ENCODE data around the gene WDHD1.
"Not testable (repeated sequence)": the region's sequence is repeated elsewhere in the genome, so short reads cannot be mapped to it uniquely, and the experiment has no call there.

DNA sequence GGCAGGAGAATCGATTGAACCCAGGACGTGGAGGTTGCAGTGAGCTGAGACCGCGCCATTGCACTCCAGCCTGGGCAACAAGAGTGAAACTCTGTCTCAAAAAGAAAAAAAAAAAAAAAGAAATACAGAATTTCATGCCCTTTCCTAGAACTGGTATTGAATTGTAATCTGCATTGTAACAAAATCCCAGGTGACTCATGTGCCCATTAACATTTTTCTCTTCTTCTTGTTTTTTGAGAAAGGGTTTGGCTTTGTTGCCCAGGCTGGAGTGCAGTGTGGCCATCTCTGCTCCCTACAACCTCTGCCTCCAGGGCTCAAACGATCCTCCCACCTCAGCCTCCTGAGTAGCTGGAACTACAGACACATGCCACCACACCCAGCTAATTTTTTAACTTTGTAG is 100.3 kb downstream of the WDHD1 start:
- TF ChIP-seq, protein P1, sequence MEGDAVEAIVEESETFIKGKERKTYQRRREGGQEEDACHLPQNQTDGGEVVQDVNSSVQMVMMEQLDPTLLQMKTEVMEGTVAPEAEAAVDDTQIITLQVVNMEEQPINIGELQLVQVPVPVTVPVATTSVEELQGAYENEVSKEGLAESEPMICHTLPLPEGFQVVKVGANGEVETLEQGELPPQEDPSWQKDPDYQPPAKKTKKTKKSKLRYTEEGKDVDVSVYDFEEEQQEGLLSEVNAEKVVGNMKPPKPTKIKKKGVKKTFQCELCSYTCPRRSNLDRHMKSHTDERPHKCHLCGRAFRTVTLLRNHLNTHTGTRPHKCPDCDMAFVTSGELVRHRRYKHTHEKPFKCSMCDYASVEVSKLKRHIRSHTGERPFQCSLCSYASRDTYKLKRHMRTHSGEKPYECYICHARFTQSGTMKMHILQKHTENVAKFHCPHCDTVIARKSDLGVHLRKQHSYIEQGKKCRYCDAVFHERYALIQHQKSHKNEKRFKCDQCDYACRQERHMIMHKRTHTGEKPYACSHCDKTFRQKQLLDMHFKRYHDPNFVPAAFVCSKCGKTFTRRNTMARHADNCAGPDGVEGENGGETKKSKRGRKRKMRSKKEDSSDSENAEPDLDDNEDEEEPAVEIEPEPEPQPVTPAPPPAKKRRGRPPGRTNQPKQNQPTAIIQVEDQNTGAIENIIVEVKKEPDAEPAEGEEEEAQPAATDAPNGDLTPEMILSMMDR (IDR thresholded peaks at IDR 0.05), result not testable (repeated sequence)
- TF ChIP-seq POLR2A (IDR thresholded peaks at IDR 0.05), result not testable (repeated sequence)
